NCI-H526 (cell line): ENCODE results near the gene CDC42BPB.

Experiments used
- DNase-seq, 2 experiments: peaks; one replicate each; lab custom pipeline; 2025; lab: John Stamatoyannopoulos, UW

Gene CDC42BPB

DNA sequence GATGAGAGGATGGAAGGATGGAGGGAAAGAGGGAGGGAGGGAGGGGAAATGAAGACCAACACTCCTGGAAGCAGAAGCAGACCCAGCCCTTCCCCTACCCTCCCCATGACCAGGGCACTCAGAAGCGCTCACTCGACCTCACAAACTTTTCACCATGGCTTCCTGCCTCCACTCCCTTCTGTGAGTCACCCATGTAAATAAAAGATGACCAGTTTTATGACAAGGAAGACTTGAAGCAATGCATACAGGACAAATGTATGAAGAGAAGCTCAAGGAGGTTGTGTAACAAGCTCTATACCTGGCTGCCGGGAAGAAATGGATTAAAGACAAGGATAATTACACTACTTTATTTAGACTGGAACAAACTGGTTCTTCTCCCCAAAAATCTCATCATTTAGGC lies 63.8 kb downstream of the CDC42BPB start:
- no peak for DNase-seq

DNA sequence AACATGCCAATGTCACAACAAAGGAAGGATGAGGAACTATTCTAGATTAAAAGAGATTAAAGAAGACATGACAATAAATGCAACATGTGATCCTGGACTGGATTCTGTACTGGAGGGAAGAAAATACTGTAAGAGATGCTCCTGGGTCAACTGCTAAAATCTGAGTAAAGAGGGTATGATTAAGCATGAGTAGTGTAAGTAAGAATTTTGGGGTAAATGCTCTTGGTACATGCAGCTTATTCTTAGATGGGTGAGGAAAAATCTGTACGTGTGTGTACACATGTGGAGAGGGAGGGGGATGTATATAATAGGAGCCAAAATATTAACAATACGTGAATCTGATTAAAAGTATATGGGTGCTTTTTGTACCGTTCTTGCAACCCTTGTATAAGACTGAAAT lies 66.0 kb downstream of the CDC42BPB start:
- DNase-seq: no peak

DNA sequence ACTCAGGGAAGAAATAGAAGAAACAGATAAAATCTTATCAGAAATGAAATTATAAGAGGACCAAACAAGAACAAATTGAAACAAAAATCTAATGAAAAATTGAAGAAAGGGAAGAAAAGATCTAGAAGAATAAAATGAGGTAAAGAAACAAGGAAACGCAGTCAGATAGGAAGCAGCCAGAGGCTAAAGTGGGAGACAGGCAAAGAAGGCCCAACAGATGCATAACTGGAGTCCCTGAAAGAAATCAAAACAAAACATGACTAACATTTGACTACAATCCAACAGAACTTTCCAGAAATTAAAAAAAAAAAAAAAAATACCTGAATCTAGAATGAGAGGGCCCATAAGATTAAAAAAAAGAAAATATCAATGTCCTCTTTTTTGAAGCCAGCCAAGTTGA lies 69.3 kb downstream of the CDC42BPB start:
- DNase-seq: no peak

DNA sequence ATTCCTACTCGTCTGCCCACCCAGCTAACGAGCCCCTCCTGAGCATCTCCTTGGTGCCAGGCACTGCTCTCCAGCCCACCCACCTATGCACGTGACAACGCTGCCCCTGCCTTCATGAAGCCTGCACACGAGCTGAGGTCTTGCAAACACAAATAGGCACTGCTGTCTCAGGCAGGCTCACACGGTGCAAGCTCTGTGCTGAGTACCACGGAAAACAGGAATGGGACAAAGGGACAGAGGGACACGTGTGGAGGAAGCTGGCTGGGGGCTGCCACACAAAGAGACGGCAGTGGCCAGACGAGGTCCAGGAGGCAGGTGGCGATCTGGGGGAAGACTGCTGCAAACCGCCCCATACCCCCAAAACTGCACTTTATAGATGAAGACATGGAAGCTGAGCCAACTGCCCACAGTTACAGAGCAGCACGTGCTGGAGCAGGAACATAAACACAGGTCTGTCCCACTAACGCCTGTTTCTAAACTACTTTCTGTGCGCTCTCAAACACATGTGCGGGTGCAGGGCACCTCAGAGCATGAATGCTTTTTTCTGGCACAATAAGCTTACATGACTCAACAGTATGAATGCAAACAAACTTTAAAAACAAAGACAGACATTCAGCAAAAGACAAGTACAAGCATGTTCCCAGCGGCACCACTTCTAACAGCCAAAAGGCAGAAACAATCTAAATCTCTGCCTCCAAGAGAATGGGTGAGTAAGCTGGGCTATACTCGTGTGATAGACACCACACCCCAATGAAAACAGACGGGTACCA lies 70.4 kb downstream of the CDC42BPB start:
- DNase-seq: no peak

DNA sequence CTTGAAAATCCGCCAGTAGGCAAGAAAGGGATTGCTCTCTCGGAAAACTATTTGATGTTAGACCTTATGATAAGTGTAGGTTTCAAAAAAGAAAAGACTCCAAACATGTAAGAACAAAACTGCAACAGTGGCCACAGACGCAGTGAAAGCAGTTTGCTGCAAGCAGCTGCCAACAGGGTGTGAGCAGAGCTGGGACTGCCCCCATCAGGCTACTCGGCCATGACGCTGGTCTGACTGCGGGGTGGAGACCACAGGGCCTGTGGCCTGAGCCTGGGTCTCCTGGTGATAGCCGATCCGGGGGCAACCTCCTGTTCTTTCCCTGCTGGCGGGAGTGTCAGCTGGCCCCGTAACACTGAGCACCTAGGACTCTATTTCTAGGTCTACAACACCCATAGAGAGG lies 71.7 kb downstream of the CDC42BPB start:
- no peak for DNase-seq

DNA sequence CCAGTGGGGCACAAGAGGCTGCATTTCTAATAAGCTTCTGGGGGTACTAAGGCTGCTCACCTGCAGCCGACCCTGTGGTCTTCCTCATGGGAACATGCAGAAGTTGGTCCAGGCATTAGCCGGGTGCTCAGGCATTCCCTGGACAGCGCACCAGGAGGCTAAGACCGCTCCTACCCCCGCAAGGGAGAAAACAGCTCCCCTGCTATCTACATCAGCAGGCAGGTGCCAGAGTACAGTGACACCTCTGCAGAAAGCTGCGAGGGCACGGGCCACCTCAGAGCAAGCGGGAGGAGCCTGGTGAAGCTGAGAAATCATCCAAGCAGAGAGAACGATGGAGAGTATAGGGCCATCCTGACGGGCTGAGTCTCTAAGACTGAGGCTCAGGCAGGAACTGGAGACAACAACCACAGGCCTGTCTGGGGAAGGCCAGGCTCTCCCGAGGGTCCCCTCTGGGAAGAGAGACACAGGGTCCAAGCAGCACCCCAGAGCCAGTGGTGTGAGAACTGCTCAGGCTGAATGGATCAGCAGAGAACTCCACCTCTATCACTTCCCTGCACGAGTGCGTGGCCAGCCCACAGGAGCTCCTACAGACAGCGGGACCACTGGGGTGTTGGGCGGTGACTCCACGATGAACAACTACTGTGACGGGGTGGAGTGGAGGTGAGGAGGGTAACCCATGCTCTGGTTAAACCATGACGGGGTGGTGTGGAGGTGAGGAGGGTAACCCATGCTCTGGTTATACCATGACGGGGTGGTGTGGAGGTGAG lies 72.8 kb downstream of the CDC42BPB start:
- peak in 1 of 2 experiments; percentile 30 for DNase-seq

DNA sequence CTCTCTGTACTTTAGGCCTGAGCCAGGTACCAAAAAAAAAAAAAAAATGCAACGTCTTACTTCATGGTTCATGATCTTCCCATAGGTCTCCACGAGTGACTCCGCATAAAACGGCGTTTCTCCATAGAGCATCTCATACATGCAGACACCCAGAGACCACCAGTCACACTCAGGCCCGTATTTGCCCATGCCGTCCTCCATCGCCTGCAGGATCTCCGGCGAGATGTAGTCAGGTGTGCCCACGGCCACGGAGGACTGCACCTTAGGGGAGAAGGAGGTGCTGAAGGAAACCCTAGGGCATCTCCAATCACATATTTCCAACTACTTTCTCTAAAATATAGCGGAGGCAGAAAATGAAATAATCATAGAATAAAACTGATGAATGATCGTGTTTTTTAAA lies 73.9 kb downstream of the CDC42BPB start:
- no peak for DNase-seq

DNA sequence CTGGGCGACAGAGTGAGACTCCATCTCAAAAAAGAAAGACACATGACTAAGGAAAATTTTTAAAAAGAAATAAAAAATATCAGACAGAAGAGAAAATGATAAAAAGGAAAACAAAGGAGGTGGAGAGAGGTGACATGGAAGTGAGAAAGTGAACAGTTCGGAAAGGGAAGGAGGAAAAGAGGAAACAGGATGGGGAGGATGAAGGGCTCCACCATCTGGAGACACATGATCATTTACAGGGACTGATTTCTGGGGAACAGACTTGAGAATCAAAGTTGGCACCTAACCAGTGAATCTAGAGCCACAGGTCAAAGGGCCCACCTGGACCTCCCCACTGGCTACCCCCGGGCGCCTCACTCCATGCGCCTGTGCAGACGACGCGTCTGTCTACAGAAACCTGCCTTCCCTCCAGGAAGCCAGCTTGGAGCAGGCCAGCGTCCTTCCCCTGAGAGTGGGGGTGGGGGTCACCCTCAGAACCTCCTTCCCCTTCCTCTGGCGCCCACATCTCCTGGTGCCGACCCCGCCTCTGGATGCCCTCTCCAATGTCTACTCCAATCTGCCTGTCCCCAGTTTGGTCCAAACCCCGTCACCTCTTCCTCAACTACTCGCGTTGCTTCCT lies 74.4 kb downstream of the CDC42BPB start:
- no peak for DNase-seq

DNA sequence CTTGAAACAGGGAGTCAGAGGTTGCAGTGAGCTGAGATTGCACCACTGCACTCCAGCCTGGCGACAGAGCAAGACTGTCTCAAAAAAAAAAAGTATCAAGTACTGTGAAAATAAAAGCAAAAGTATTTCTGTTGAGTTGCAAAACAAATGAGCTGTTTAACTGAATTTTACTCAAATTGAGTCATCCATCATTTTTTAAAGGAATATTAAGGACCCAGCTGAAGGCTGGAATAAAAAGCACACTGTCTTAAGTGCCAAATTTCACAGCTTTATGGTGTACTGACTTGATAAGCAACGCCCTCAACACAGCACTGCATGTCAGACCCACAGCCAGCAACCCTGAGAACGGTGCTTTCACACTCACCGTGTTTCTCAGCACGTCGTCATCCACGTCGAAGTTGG lies 76.9 kb downstream of the CDC42BPB start:
- no peak for DNase-seq

DNA sequence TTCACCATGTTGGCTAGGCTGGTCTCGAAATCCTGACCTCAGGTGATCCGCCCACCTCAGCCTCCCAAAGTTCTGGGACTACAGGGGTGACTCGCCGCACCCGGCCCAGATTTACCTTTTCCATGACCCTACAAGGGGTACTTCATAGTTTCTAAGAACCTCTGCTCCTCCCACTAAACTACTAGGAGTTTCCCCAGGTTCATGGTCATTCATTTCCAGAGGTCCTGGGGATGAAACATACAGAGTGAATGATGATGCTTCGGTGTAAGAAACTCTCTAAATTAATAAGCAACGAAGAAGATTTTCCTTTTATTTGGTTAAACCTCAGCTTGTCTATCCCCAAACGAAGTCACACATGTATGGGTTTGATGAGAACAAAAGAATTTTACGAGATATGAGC lies 77.9 kb downstream of the CDC42BPB start:
- DNase-seq: no peak

DNA sequence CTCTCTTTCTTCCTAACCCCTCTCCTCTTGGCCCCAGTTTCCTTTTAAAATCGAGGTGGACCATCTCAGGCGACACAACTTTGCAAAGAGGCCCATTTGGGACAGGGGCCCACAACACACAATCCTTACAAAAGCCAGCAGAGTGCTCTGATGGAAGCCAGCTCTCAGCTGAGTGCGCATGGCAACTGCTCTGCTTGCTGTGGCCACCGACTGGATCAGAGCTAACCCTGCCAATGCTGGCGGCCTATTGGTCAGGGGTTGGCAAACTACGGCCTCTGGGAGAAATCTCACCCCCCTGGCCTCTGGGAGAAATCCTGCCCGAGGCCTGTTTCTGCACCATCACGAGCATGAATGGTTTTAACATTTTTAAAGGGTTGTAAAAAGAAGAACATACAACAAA lies 79.9 kb downstream of the CDC42BPB start:
- DNase-seq: peak in 1 of 2 experiments; percentile 45

DNA sequence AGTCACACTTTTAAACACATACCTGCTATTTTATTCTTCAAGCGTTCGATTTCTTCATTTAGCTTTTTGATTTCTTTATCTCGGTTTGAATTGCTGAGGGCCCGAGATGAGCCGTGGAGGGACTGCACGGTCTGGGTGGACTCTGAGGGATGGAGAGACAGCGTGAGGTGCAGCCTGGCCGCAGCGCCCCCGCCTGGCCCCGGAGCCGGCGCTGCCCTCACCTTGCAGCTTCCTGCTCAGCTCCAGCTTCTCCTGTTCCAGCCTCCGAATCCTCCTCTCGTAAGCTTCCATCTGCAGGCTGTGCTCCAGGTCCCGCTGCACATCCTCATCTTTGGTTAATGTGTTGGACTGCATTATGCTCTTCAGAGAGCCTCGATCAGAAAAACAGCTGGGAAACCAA lies 81.7 kb downstream of the CDC42BPB start:
- no peak for DNase-seq

DNA sequence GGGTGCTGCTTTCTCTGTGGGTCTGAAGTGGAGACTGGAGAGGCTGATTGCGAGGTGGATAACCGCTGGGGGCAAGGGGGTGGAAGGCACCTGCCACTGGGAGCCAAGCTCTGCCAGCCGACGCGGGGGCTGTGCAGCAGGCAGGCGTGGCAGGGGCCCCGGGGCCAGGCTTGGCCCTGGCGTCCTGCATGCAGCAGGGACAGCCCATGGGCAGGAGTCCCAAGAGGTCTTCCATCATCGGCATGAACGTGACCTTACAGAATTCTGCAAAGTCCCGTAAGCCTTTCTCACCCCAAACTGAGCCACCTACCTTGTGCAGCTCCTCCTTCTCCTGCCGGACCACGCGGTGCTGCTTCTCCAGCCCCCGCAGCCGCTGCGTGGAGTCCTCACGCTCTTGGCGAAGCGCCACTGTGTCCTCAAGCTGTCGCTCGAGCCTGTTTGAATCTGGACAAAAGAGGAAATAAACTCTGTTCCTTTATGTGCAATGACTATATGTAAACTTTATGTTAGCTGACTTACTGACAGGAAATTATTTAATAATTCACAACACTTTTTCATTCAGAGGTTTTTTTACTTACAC lies 83.6 kb downstream of the CDC42BPB start:
- DNase-seq: no peak

DNA sequence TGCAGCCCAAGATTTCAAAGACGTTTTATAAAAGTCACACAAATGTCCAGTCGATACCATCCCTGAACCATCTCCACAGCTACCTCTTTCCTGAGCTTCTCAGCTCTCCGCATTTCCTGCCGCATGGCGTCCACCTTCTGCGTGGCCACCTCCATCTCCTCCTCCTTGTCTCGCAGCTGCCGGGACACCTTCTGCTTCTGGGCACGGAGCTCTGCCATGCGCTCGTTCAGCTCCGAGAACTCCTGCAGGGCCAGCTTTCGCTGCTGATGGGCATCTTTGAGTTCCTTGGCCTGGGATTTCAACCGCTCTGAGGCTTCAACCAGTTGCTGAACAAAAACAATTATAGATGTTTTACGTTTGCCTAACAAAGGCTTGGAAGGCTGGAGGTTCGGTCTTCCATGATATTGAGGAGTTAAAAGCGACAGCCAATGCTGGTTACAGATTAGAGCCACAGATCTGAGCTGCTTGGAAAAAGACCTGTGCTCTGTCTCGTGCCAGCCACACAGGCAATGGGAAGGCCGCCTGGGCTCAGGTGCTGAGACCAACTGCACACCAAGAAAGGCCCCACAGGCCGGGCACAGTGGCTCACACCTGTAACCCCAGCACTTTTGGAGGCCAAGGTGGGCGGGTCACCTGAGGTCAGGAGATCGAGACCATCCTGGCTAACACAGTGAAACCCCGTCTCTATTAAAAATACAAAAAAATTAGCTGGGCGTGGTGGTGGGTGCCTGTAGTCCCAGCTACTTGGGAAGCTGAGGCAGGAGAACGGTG lies 85.3 kb downstream of the CDC42BPB start:
- no peak for DNase-seq

DNA sequence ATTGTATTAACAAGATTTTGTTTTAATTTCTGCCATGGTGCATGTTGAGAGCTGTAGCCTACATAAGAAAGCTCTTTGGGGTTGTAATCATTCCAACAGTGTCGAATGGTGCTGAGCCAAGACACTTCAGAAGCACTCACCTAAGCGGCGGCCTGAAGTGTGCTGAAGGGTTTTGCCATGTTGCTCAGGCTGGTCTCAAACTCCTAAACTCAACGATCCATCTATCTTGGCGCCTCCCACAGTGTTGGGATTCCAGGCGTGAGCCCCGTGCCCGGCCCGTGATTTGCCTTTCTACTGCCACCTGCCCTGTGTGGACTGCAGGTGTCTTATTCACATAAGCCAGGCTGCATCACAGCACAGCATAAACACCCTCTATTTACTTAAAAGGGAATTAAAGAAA lies 86.0 kb downstream of the CDC42BPB start:
- peak in 1 of 2 experiments; percentile 15 for DNase-seq

DNA sequence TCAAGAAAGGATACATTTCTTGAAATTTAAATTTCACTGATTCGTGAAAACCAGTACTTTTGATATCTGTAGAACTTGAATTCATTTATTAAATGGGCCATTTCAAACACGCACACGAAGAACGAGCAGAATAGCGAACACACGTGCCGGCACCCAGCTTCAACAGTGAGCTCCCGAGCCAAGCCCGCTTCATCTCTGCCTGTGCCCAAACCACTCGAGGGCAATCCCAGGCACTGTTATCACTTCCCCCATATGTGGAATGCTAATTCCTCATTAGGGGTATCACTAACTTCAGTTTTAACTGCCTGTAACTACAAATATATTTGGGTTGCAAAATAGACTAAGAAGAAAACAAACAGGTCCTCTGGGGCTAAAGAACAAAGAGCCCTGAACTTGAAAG lies 86.9 kb downstream of the CDC42BPB start:
- no peak for DNase-seq

DNA sequence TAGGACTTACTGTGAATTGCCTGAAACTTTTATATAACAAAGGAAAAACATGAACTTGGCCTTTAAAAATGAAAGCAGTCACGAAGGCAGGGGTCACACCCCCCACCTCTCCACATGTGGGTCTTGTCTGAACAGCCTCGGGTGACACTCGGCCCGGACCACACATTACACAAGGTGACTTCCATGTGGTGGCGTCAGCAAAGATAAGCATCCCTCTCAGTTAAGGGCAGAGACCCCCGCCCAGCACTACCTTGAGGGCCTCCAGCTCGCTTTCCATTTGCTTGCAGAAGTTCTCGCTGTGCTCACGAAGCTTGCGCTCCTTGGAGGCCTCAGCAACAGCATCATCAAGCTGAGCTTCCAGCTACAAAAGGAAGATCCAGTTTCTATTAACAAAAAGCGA lies 87.4 kb downstream of the CDC42BPB start:
- DNase-seq: no peak

DNA sequence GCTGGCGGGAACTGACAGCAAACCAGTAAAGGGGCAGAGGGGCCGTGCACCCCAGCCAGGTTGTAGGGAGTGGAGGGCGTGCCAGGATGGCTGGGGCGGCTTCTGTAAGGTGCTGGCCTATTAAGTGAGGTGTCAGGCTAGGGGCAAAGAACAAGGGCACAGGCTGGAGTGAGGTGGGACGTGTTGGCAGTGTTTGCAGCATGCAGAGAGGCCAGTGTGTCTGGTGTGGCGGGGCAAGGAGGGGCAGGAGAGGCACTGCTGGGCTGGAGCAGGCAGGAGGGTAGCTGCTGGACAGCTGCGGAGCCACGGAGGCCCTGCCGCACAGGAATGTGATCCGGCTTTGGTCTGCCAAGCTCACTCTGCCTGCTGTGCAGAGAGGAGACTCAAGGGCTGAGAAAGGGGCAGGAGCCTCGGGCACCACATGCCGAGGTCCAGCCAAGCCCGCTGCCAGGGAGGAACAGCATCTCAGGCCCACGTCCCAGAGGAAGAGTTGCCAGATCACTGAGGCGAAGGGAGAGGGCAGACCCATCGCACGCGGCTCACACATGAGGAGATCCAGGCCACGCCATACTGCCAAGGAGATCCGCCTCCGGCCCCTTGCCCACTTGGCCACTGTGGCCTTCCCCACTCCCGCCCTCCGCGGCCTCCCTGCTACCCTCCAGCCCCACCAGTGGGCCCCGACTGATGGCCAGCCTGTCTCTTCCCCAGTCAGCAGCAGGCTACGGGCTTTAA lies 88.1 kb downstream of the CDC42BPB start:
- DNase-seq: no peak

DNA sequence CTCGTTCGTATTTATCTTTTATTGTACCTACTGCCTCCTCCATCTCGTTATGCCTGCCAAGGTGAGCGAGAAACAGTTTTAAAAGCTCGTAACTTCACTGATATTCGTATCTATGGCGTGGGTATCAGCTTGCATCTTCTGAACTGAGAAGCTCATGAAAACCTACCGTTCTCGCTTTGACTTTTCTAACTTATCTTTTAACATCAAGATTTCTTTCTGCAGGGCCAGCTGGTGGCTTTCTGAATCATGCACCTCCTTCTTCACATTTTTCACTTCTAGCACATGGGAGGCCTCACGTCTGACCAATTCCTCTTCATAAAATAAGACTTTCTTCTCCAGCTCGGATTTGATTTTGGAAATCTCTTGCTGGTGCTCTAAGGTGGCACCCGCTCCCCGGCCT lies 89.0 kb downstream of the CDC42BPB start:
- no peak for DNase-seq

DNA sequence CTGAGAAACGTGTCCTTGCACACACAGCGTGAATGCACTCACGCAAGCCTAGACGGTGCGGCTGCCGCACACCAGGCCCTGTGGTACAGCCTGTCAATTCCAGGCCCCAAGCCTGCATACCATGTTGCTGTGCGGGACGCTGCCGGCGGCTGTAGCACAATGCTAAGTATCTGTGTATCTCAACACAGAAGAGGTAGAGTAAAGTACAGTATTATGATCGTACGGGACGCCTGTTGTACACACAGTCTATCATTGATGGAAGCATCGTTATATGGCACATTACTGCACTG lies 89.9 kb downstream of the CDC42BPB start:
- no peak for DNase-seq

DNA sequence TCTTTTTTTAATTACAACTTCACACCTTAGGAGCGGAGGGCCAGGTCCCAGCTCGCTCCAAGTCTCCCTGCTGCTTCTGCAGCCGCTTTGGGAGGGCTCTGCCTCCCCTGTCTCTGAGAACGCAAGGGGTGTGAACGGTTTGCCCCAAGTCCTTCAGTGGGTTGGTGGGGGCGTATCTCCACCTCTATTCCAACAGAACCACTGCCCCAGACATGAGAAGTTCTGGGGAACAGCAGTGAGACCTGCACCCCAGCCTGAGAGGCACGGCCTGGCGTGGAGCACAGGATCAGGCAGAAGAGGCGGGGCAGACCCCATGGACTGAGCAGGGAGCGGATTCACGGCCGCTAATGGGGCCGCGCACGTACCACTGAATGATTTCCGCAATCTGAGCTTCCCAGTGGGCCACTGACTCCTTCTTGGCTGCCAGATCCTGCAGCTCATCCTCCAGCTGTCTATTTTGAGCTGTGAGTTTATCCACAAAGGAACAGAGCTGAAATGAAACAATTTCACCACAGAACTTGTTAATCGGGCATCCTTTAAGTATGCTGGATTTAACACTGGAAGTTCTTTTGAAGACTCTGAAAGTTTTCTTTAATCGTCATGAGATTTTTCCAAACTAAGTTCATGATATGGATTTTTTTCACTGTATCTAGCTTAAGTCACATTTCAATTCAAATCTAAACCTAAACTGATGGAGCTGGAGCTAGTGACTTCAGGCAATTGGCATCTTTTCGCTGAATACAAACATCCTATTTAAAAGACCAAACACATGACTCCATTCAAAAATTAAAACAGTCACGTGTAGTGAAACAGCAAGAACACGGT lies 90.5 kb downstream of the CDC42BPB start:
- DNase-seq: no peak
